Activated CD4-positive, alpha-beta T cell treated with anti-CD3 and anti-CD28 coated beads, Interleukin-2, Interleukin-4, amounts not matched to agents 100 ng/mL and 50 ng/mL, durations not matched to agents 16 hours and 8 hours (primary cell): ENCODE data around the gene C1orf56.

Experiments used
- DNase-seq: peaks from one replicate; pipeline ENCODE4 v3.0.0-alpha.2; 2020; ENCODE audit warnings: low spot score

Gene C1orf56

DNA sequence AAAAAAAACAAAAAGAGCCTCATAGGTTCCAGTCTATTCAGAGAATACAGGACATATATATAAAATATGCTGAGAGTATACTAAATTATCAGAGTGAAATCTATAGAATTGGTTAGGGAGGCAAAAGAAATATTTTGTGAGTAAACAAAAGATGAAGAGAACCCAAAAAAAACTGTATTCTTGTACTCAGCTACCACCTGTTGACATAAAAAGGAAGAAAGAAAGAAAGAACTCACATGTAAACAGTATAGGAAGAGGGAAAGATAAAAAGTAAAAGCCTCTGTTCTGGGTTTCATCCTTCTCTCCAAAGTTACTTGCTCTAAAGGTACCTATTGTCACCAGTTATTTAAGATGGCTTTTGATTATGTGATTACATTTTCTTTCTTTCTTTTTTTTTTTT is 21.1 kb upstream of the C1orf56 start:
- DNase-seq: no peak

DNA sequence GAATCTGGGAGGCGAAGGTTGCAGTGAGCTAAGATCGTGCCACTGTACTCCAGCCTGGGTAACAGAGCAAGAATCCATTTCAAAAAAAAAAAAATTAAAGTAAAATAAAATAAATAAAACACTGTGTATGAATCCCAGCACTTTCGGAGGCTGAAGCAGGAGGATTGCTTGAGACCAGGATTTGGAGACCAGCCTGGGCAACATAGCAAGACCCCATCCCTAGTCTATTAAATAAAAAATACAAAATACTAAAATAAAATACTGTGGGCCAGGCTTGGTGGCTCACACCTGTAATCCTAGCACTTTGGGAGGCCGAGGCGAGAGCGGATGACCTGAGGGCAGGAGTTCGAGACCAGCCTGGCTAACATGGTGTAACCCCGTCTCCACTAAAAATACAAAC is 15.4 kb upstream of the C1orf56 start:
- DNase-seq: no peak

DNA sequence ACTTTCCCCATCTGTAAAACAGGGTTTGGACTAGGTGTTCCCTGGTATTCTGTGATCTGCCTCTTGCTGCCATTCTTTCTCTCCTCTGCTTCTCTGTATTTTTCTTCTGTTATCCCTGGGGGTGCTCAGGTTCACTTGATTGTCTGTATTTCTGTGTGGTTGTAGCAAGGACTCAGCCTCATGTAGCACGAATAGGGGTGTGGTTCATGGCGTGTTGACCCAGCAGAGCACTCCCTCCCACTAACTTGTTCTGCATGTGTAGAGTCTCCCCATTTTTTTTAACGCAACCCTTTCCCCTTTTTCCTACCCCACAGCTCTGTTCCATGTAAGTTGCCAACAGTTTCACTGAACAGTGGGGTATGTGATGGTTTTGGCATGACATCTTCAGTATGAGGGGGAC is 12.4 kb upstream of the C1orf56 start:
- DNase-seq: no peak

DNA sequence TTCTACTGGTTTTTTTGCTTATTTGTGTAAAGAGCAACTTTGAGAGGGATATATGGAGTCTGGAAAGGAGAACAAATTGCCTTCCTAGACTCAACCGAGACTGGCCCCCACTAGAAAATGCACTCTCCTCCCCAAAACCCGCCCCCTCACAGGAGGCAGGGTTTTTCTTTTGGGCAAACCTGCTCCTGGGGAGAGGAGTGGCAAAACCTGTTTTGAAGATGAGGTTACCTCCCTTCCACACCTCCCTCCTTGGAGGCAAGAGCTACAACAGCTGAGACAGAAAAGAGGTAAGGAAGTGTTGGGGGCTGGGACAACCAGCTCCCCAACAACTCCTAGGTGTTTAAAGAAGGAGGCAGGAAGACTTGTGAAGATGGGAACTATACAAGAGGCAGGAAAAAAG is 11.2 kb upstream of the C1orf56 start, which contains the start of gene BNIPL:
Gene BNIPL (plus strand): TSS at position 231 of the 400 bp plus-strand sequence. CDS start 140 bp downstream, at position 371.
- no peak for DNase-seq

DNA sequence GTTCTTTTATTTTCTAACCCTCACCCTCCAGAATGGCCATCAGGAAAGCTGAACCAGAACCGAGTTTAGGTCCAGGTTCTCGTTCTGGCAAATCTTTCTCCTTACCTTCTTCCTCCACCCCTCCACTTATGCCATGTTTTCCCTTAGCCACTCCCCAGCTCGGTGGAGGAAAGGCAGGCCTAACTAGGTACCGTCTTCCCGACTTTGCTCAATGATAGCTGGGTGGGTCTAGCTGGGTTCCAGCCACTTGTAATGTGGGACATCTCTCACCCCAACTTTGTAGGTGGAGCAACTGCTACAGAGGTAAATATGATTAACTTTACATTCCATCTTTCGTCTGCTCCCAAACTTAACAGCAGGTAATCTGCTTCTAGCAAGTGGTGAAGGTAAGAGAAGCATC is 10.5 kb upstream of the C1orf56 start:
- no peak for DNase-seq

DNA sequence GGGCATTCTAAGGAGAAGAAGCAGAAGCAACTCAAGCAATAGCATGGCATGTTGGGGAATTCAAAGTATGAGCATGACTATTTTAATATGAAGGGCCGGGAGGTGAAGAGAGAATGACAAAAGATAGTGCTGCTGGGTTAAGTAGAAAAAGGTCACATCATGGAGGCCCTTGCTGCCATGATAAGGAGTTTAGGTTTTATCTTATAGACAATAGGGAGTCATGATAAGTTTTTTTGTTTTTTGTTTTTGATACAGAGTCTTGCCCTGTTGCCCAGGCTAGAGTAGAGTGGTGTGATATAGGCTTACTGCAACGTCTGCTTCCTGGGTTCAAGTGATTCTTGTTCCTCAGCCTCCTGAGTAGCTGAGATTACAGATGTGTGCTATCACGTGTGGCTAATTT is 8.0 kb upstream of the C1orf56 start:
- no peak for DNase-seq

DNA sequence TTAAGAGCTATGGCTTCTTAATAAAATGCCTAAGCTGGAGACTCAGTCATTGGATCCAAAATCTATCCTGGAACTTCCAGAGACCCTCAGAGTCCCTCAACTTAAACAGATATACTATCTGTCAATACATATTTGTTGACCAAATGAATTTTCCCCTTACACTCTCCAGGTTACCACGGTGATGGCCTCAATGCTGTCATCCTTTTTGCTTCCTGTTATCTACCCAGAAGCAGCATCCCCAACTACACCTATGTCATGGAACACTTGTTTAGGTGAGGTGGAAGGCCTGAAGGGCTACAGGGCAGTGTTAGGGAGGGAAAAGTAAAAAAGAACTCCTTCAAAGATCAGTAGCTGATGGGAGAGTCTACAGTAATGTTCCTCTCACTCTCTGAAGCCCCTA is 4.4 kb upstream of the C1orf56 start:
- no peak for DNase-seq

DNA sequence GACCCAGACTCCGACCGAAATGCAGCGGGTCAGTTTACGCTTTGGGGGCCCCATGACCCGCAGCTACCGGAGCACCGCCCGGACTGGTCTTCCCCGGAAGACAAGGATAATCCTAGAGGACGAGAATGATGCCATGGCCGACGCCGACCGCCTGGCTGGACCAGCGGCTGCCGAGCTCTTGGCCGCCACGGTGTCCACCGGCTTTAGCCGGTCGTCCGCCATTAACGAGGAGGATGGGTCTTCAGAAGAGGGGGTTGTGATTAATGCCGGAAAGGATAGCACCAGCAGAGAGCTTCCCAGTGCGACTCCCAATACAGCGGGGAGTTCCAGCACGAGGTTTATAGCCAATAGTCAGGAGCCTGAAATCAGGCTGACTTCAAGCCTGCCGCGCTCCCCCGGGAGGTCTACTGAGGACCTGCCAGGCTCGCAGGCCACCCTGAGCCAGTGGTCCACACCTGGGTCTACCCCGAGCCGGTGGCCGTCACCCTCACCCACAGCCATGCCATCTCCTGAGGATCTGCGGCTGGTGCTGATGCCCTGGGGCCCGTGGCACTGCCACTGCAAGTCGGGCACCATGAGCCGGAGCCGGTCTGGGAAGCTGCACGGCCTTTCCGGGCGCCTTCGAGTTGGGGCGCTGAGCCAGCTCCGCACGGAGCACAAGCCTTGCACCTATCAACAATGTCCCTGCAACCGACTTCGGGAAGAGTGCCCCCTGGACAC is 534 bp downstream of the C1orf56 start:
- peak; percentile 60 for DNase-seq

DNA sequence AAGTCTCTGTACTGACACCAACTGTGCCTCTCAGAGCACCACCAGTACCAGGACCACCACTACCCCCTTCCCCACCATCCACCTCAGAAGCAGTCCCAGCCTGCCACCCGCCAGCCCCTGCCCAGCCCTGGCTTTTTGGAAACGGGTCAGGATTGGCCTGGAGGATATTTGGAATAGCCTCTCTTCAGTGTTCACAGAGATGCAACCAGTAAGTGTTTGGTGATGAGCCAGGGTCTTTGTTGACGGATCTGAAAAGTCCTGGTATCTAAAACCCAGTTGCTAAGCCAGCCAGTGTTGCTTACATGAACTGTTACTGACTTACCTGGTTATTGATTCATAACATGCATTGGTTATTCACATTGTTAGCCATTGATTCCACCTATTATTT is 1.1 kb downstream of the C1orf56 start:
- no peak for DNase-seq

DNA sequence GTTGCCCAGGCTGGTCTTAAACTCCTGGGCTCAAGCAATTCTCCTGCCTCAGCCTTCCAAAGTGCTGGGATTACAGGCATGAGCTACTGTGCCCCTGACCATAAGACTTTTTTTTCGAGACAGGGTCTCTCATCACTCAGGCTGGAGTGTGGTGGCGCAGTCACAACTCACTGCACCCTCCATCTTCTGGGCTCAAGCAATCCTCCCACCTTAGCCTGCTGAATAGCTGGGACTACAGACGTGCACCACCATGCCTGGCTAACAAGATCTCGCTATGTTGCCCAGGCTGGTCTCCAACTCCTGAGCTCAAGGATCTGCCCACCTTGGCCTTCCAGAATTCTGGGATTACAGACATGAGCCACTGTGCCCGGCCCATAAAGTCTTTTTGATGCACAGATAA is 1.9 kb downstream of the C1orf56 start:
- DNase-seq: no peak

DNA sequence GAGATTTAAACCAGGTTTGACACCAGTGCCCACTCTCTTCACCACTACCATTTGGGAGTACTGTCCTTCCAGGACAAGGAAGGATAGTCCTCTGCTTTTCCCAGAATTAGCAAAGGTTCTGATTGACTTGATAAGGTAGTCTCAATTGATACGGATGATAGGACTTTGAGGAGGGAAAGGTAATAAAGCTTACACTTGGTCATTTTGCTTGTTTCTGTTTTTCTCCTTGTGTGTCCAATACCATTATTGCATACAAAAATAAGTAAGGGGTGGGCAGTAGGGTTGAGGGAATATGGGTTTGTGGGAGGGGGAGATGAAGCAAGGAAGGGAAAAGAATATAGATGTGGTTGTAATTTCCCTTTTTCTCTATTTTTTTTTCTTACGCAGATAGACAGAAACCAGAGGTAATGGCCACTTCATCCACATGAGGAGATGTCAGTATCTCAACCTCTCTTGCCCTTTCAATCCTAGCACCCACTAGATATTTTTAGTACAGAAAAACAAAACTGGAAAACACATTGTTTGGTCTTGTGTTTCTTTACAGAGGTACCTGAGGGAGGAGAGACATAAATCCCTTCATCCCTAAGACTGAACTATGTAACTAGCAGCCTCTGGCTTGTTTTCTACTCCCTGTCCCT is 2.6 kb downstream of the C1orf56 start:
- no peak for DNase-seq

DNA sequence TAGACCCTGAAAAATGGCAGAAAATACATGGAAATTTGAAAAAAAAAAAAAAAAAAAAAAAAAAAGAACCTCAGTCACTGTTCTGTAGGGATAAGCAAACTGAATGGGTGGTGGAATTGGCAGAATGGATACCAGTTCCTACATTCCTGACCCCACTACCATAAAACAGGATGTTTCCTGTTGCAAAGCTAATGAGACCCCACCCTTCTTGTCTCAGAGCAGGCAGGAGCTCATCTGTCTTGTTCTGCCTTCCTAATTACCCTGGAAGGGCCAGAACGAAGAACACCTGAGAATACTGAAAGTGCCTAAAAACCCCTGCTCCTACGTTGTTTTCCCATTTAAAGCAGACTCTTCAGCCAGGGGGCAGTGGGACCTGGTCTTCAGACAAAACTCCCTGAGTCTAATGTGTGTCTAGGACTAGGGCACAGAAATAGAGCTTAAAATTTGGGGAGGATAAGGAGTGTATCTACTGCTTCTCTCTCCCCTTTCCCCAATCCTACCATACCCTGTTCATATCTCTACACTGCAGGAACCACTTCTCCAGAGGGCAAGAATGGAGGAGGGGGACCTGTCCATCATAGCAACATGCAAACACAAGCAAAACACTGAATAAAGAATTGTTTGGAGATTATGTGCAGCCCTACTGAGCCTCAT is 3.9 kb downstream of the C1orf56 start:
- DNase-seq: no peak

DNA sequence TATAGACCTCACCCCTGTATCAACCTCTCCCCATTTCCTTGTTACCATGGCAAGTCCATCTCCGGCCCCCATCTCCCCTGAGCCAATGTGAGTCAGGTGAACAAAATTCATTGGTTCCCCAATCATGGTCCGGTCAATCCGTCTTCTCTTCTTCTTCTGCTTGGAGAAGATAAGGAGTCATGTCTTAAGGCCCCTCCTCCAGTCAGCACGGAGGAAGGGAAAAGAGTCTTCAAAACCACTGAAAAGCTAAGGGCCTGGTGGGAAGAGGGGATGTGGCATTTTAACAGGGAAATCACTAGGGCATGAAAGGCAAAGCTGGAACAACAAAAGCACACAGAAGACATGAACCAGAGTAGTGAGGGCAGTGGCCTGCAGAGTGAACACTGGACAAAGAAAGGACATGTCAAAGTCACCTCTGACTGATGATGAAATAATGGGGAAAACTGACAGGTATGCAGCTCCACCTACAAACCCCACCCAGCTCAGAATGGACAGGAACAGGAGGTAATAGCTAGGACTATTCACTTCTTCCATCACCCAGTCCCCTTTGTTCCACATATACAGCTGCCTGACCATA is 7.5 kb downstream of the C1orf56 start:
- DNase-seq: no peak

DNA sequence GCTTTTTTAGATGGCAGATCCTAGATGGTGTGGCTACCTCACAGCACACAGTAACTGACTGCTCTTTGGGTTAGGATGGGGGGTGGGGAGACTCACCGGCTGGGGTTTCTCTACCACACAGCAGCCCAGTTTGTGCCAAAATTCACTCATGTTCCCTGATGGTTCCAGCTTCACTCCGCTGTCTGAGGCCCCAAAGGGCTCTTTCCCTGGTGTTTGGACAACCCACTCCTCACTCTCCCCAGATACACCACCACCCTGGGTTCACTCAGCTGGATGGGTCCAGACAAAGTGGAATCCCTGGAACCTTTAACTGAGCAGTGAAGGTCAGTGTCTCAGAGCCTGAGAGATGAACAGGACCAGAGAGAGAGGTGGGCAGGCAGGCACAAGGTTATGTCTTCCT is 8.0 kb downstream of the C1orf56 start:
- DNase-seq: no peak

DNA sequence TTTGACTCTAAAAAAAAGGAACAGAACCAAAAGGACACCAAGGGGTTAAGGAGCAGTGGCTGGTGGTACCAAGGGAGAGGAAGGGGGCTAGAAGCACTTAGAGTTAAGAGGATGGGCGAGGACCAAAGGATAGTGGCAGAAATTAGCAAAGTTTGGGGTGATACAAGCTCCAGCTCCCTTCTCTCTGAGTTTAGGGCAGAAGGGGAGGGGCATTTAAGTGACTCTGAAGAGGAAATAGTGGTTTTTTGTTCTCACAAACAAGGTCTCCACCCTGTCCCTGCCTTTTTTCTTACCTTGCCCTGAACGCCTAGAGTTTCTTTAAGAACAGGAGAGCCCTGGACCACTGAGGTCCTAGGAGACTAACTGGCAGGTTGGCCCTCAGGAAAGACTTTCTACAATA is 8.6 kb downstream of the C1orf56 start:
- peak; percentile 43 for DNase-seq

DNA sequence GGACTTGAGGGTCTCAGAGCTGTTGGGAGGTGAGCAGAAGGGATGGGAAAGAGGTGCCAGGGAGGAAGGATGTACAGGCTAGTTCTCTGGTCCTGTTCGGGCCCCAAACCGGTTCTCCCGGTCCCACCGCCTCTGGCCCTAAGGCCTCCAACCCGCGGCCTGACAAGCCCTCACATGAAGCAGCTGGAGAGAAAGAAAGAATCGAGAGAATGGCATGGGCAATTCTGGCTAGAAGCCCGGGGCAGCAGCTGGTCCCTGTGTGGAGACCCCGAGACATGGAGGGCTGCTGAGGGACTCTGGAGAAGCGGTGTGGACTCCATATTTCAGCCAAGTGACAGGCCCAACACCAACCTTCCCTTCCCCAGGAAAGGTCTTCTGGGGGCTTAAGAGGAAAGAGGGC is 11.1 kb downstream of the C1orf56 start:
- peak; percentile 6 for DNase-seq

DNA sequence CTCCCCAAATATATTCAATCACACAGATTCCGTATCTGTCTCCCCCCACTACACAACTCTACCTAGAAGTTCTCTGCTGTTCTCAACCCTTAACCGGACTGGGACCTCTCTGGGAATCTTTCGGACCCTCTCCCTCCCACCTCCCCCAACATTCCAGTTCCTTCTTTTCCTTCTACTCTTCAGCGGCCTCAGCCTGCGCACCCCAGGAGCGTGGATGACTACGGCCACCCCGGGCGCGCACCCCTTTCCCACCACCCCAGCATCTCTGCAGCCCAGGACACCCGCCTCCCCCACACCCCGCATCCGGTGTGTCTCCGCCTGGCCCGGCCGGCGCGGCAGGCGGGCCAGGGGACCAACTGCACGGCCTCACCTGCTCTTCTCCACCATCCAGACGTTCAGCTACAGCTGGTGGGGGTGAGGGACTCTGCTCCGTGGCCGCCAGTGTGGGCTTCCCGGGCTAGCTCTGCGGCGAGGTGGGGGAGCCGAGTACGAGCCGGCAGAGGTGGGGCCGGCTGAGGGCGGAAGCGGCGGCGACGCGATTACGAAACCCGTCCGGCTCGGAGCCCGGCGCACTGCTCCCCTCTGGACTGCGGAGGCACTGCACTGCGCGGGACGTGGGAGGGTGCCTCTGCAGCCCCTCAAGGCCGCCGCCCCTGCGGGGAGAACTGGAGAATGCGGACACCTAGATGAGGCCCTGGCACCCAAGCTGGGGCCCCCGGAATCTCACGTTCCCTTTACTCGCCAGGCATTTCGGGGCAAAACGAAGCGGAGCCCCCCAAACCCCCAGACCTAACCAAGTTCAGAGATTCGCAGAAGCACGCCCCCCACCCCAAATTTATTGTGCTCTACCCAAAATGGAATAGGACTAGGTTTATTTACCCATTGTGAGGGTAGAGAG is 11.8 kb downstream of the C1orf56 start, which contains the start of gene CDC42SE1:
Gene CDC42SE1 (minus strand): TSS at position 514 of the 898 bp plus-strand sequence. CDS start 3,892 bp downstream, outside the sequence.
- DNase-seq: peak; percentile 88

DNA sequence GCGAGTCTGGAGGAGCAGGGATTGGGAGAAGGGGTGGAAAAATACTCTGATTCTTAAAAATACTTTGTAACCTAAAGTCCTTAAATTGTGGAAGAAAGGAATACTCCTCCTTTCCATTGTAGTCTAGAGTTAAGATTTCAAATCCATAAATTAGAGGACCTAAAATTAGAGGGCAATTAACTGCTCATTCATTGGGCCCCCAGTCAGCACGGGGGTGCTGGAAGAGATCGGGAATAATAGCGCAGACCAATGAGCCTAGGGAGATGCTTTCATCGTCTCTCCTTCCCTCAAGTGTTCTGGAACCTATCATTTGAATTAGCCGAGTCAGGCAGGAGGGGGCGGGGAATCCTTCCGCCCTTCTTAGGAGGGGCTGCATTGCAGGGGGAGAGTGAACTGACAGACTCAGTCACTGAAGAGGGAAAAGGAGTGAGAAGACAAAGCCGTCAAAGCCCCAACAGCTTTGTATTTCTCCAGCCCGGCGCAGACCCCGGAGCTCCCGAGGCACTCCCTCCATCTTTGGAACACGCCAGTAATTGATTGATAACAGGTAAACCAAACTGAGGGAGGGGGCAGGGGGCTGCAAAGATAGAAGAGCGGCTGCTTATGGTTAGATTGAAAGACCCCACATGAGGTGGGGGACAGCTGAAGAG is 12.6 kb downstream of the C1orf56 start, which contains the start of gene MLLT11:
Gene MLLT11 (plus strand): TSS at position 391 of the 650 bp plus-strand sequence. CDS start 6,828 bp downstream, outside the sequence.
- DNase-seq: no peak

DNA sequence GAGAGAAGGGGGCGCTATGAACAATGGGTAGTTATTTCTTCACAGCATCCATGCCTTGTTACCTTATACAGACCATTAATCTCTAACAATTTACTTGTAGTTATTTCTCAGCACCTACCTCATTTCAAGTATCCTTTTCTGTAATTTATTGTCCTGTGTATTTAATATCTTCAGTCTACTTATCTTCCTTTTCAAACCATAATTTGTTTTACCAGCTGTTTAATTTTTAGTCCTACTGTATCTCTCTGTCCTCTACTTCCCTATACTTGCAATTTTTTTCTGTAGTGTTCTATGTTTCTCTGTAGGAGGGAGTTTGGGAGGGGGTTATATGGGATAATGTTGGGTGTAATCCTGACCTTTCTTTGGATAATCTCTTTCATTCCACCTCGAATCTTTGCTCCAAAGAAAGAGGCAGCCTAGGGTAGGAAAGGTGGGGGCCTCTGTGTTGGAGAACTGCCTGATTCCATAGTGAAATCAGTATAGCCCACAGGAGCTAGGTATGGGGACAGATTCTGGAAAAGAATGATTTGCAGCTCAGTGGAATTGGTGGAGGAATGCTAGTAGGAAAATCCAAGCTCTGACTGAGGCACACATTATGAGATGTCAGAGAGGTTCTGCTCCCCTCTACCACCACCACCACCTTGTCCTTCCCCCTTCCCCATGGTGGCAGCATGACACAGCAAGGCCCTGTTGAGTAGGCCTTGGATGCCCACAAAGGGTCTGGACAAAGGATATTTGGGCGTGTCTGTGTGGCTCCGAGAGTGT is 13.3 kb downstream of the C1orf56 start:
- no peak for DNase-seq

DNA sequence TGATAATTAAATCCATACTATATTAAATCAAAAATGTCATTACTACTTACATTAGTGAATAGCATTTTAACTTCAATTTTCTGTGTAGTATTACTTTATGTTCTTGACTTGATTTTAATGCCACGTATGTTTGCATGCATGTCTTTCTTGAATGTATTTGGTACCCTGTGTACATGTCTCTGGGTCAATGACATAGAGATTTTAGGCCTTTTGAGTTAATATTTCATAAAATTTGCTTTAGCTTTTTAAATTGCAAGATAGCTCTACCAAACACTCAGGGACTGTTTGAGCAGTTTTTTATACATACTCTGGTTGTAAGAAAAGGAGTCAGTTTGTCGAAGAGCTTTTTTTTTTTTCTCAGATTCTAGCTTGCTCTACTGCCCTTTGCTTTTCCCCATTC is 14.2 kb downstream of the C1orf56 start:
- DNase-seq: no peak
